HAP-1 (cell line): Measurements from ENCODE around the gene AFG3L2.

Experiments used
- DNase-seq, 2 experiments: peaks; one replicate each; pipeline ENCODE4 v3.0.0-alpha.2; 2016 to 2020; ENCODE audit warnings: low spot score in 2 of 2
- H3K27me3 ChIP-seq: fragments of 250-450 bp; sonication (Bioruptor Pico); 2 replicates; pipeline ENCODE4 v1.5.1; 2020; ENCODE audit warnings: low read depth, mild to moderate bottlenecking, moderate library complexity
- H3K36me3 ChIP-seq: fragments of 250-450 bp; sonication (Bioruptor Pico); replicated peaks from 2 replicates; pipeline ENCODE4 v1.5.1; 2020; ENCODE audit warnings: mild to moderate bottlenecking
- H3K4me1 ChIP-seq: fragments of 250-450 bp; sonication (Bioruptor Pico); 2 replicates; pipeline ENCODE4 v1.5.1; 2020; ENCODE audit warnings: mild to moderate bottlenecking
- H3K4me3 ChIP-seq: fragments of 250-450 bp; sonication (Bioruptor Pico); 2 replicates; pipeline ENCODE4 v1.5.1; 2020; ENCODE audit warnings: mild to moderate bottlenecking, moderate library complexity
- H3K9me3 ChIP-seq: fragments of 250-450 bp; sonication (Bioruptor Pico); 2 replicates; pipeline ENCODE4 v1.5.1; 2020; ENCODE audit warnings: mild to moderate bottlenecking, moderate library complexity
- in situ Hi-C: fragments of 300-500 bp; cut with MboI; formaldehyde crosslinking; loops from 3 replicates; pipeline ENCODE4 v1.14.3; 2020; ENCODE audit warnings: low sequenced_read_pairs, inconsistent platforms, mixed read lengths

The AFG3L2 gene

GRCh38 chr18:12306752-12307700 is 70.0 kb downstream of the AFG3L2 start:
- Histone ChIP-seq H3K27me3 (no peaks in the 10 kb centered on the region), H3K36me3 (peaks cover 28% of the 10 kb centered on the region), H3K4me1 (peaks cover 6% of the 10 kb centered on the region), H3K4me3 (peak overlapping the region; percentile 63), H3K9me3 (peaks cover 11% of the 10 kb centered on the region)
- in situ Hi-C loops: no loop called here
- no peak for DNase-seq

DNA sequence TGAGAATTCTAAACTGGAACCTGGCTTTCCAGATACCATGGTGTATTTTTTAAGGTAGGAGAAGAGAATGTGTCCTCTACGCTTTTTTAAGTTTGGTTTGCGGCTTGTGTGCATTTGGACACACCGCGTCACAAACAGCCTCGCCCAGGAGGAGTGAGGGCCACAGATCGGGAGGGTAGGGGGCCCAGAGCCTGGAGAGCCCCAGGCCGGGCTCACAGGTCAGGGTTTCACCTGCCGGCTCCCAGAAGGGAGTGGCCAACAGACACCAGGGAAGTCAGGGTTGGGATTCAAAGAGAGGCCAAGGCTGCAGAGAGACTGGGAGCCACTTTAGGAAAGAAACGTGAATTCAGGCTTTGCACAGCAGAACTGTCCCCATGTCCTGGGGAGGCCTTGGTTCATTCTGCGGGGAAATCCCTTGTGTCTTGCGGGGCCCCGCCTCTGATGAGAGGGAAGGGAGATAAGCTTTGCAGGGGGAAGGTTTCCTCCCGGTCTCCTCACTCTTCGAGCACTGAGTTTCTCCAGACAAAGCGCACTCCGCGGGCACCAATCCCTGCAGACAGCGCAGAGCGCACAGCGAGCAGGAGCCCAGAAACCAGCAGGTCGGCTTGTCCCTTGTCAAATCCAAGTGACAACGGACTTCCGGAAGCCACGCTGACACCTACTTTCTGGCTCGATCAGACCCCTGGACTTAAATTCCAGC is 70.9 kb downstream of the AFG3L2 start:
- in situ Hi-C loops: no loop called here
- Histone ChIP-seq H3K4me1 (peaks cover 6% of the 10 kb centered on the region), H3K4me3 (no peak overlapping the region), H3K36me3 (peaks cover 18% of the 10 kb centered on the region), H3K27me3 (no peaks in the 10 kb centered on the region), H3K9me3 (peaks cover 5% of the 10 kb centered on the region; the same call in 1 of the 2 replicates)
- no peak for DNase-seq

DNA sequence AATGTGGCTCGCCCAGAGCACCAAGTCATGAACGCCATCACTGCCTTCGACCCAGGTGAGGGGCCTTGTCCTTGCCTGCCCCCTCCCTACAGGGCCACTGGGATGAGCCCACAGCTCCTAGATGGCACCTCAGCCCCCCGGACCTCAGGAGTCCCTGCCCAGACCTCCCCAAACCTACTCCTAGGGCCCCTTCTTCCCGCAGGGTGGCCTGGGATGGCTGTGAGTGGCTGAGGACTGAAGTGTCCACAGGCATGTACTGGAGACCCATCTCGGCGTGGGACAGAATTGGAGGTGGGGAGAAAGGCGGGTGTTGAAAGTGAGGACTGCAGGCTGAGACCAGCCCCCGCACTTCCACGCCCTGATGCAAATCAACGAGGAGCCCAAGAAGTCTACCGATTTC is 71.8 kb downstream of the AFG3L2 start:
- Histone ChIP-seq H3K4me3 (no peak overlapping the region), H3K36me3 (peaks cover 9% of the 10 kb centered on the region), H3K4me1 (peaks cover 6% of the 10 kb centered on the region), H3K27me3 (no peaks in the 10 kb centered on the region), H3K9me3 (no peaks in the 10 kb centered on the region)
- in situ Hi-C loops: no loop called here
- DNase-seq: no peak

- DNase-seq: no peak
- in situ Hi-C loops: no loop called here
- H3K27me3 ChIP-seq: no peaks in the 10 kb centered on the region
Observed at GRCh38 chr18:12304351-12305210, 72.4 kb downstream of the AFG3L2 start.

GRCh38 chr18:12302391-12303147 is 74.5 kb downstream of the AFG3L2 start:
- Histone ChIP-seq H3K4me3 (no peak overlapping the region), H3K36me3 (no peaks in the 10 kb centered on the region), H3K4me1 (no peaks in the 10 kb centered on the region), H3K9me3 (no peaks in the 10 kb centered on the region), H3K27me3 (no peaks in the 10 kb centered on the region; the same call in 1 of the 2 replicates)
- in situ Hi-C loops: no loop called here
- DNase-seq: no peak

More at GRCh38 chr18:12304351-12305210, 72.4 kb downstream of the AFG3L2 start:
- Histone ChIP-seq H3K4me1 (peaks cover 2% of the 10 kb centered on the region), H3K9me3 (no peaks in the 10 kb centered on the region), H3K36me3 (peaks cover 3% of the 10 kb centered on the region; the same call in 1 of the 2 replicates), H3K4me3 (no peak overlapping the region)

- in situ Hi-C loops: no loop called here
- no peak for DNase-seq
- Histone ChIP-seq H3K9me3 (no peaks in the 10 kb centered on the region), H3K4me3 (no peak overlapping the region), H3K27me3 (no peaks in the 10 kb centered on the region; the same call in 1 of the 2 replicates), H3K36me3 (no peaks in the 10 kb centered on the region), H3K4me1 (no peaks in the 10 kb centered on the region)
Observed at GRCh38 chr18:12301263-12302005, 75.6 kb downstream of the AFG3L2 start.

DNA sequence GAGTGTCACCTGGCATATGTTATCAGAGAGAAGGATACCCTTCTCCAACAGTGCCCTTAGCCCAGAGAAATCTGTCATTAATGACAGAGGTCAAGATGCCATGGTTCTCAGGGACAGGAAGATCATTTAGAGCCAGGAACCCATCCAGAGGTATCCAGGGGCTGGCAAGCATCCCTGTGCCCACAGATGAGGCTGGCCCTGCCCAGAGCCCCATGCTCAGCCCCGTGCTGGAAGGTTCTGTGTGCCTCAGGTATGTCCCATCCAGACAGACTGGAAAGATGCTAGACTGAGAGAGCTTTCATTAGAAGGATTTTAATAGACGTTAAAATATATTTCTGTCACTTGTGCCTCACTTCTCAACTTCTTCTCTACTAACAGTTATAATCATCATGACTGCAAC is 77.2 kb downstream of the AFG3L2 start:
- DNase-seq: no peak
- in situ Hi-C loops: no loop called here
- H3K4me1 ChIP-seq: no peaks in the 10 kb centered on the region
- H3K36me3 ChIP-seq: no peaks in the 10 kb centered on the region
- H3K9me3 ChIP-seq: no peaks in the 10 kb centered on the region
- H3K27me3 ChIP-seq: no peaks in the 10 kb centered on the region; the same call in 1 of the 2 replicates
- H3K4me3 ChIP-seq: no peak overlapping the region

DNA sequence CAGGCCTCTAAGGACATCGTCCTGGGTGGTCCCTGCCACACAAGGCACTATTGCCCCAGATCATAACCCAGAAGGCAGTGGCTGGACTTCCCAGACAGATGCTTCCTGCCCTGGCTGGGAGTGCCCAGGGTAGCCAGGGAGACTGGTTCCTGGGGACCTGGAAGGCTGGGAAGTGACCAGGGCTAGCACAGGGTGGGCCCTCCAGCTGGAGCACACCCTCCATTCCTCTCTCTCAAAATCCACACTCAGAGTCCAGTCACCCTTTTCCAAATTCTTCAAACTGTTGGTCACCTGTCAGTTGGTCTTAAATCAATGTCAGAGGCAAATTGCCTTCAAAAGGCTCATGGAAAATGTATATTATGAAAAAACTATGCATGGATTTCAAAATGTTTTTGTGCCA is 80.6 kb downstream of the AFG3L2 start:
- Histone ChIP-seq H3K4me1 (no peaks in the 10 kb centered on the region), H3K36me3 (no peaks in the 10 kb centered on the region)
- in situ Hi-C loops: no loop called here

DNA sequence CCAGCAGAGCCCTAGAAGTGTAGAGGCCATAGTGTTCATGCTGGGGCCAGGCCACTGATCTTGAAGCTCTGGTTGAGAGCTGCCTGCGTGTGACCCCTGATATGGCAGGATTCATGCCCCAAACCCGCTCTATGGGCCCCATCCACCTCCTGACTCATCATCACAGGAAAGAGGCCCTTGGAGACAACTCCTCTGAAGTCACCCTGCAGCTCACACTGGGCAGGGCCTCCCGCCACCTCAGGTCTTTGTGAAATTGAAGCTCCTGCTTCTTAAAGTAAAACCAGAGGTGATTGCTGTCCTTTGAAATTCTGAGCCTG is 81.0 kb downstream of the AFG3L2 start:
- no peaks in the 10 kb centered on the region for H3K36me3 ChIP-seq
- no peaks in the 10 kb centered on the region for H3K9me3 ChIP-seq
- no peak overlapping the region for H3K4me3 ChIP-seq
- DNase-seq: no peak
- H3K4me1 ChIP-seq: no peaks in the 10 kb centered on the region
- peaks cover 6% of the 10 kb centered on the region; the same call in 1 of the 2 replicates for H3K27me3 ChIP-seq
- in situ Hi-C loops: no loop called here

More for the DNA sequence above, 80.6 kb downstream of the AFG3L2 start:
- Histone ChIP-seq H3K4me3 (no peak overlapping the region), H3K9me3 (no peaks in the 10 kb centered on the region), H3K27me3 (peaks cover 6% of the 10 kb centered on the region; the same call in 1 of the 2 replicates)
- DNase-seq: no peak

GRCh38 chr18:12295389-12296086 is 81.5 kb downstream of the AFG3L2 start:
- no peaks in the 10 kb centered on the region for H3K9me3 ChIP-seq
- H3K27me3 ChIP-seq: peaks cover 6% of the 10 kb centered on the region; the same call in 1 of the 2 replicates
- no peak overlapping the region for H3K4me3 ChIP-seq
- no peak for DNase-seq
- H3K4me1 ChIP-seq: no peaks in the 10 kb centered on the region
- no peaks in the 10 kb centered on the region for H3K36me3 ChIP-seq
- in situ Hi-C loops: no loop called here

DNA sequence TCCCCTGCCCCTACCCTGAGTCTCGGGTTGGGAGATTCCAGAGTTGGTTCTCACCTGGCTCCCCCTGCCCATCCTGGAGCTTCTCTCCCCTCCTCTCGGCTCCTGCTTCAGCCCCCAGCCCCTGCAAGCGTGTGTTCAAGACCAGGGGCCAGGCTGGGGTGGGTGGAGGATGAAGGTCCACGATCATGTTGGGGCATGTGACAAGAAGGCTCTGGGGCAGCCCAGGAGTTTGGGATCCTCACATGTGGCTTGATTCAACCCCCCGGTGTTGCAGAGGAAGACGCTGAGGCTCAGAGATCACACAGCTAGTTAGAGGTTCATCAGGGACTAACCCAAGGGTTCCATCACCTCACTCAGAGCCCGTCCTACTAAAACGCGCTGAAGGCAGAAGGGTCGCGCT is 83.2 kb downstream of the AFG3L2 start:
- H3K4me3 ChIP-seq: no peak overlapping the region
- no peaks in the 10 kb centered on the region for H3K36me3 ChIP-seq
- no peaks in the 10 kb centered on the region for H3K9me3 ChIP-seq
- DNase-seq: no peak
- peaks cover 6% of the 10 kb centered on the region; the same call in 1 of the 2 replicates for H3K27me3 ChIP-seq
- in situ Hi-C loops: no loop called here
- H3K4me1 ChIP-seq: no peaks in the 10 kb centered on the region

- in situ Hi-C loops: no loop called here
- Histone ChIP-seq H3K4me1 (no peaks in the 10 kb centered on the region), H3K36me3 (no peaks in the 10 kb centered on the region), H3K4me3 (no peak overlapping the region), H3K9me3 (no peaks in the 10 kb centered on the region), H3K27me3 (0 out of 2 replicates have a peak, but pooled peaks cover 6% of the 10 kb centered on the region)
- no peak for DNase-seq
Observed at GRCh38 chr18:12291690-12292089, 85.3 kb downstream of the AFG3L2 start.
